ENCODE results near the gene ETFB. TPM values are rescaled to one million over a fixed set of nuclear protein-coding genes. Genes with fewer than 3 reads are reported as not detected.

Gene ETFB
- total and polyA plus RNA-seq, 10 of the 15 experiments (the other 5 are each of a cell fraction or from before 2014, with no cell fraction given), result 15.1 to 166 (median 87.8) TPM

GRCh38 chr19:51356159-51356801, 9.9 kb downstream of the ETFB start:
- ATAC-seq, result no peak
- Histone ChIP-seq H3K27me3 (replicated peaks in 1 of 2; ENCODE audit: control insufficient read depth in 2 of 2, insufficient read depth in 2 of 2, low read length in 1 of 2) (no peaks in the 10 kb centered on the region), H3K79me2 (ENCODE audit: control insufficient read depth, insufficient read depth, low read length) (no peaks in the 10 kb centered on the region), H3K27ac (ENCODE audit: control insufficient read depth, insufficient read depth) (no peak overlapping the region), H3K9ac (ENCODE audit: control insufficient read depth, insufficient read depth, low read length) (no peak overlapping the region), H3K9me3 (replicated peaks; ENCODE audit: control insufficient read depth, insufficient read depth, low read length) (no peaks in the 10 kb centered on the region), H3K4me1 (ENCODE audit: control insufficient read depth, insufficient read depth, low read length) (no peaks in the 10 kb centered on the region), H3K36me3 (ENCODE audit: control insufficient read depth in 2 of 2, insufficient read depth in 2 of 2, low read length in 1 of 2) (no peaks in the 10 kb centered on the region), H4K20me1 (ENCODE audit: control insufficient read depth, insufficient read depth) (no peaks in the 10 kb centered on the region), H3K4me3 (no peak overlapping the region), H3K4me2 (ENCODE audit: control insufficient read depth, insufficient read depth) (no peak overlapping the region), H2AFZ (ENCODE audit: control insufficient read depth, low read depth, low read length) (no peak overlapping the region)
- POLR2A ChIA-PET, result interaction anchor here (0.9 to 1.0 kb wide), 2 partner anchors 9 to 15 kb away, joined by 3 read pairs; no protein-coding TSS in a partner anchor
- CTCF ChIA-PET, result interaction anchor here (0.9 to 1.9 kb wide), 4 partner anchors 9 to 65 kb away, joined by 3 to 5 read pairs (median 4); no protein-coding TSS in a partner anchor
- intact Hi-C loops (cut with micrococcal nuclease; ENCODE audit: unreplicated experiment), result no loop called here
- in situ Hi-C loops (cut with MboI), result loop anchor here (25.0 kb wide), 1 partner anchor 1019 kb away; the partner anchor contains the start of gene KCNC3
- no peak for DNase-seq (ENCODE audit: low read depth, low spot score)
- SMC1A ChIA-PET (ENCODE audit: uncharacterized antibody, unreplicated experiment), result no interaction called here
- WGBS (ENCODE audit: insufficient coverage, insufficient replicate concordance, low lambda C conversion rate, missing lambda C conversion rate), result 98% methylated on average over 10 of the region's 10 CpGs
- RAD21 ChIA-PET (ENCODE audit: unreplicated experiment), result interaction anchor here (0.7 kb wide), 1 partner anchor 264 kb away, joined by 3 read pairs; no protein-coding TSS in a partner anchor
- TF ChIP-seq RAD21 (IDR thresholded peaks at IDR 0.05; ENCODE audit: insufficient read depth, low read depth, low read length), result no peak
- TF ChIP-seq PAX8 (IDR thresholded peaks at IDR 0.05), result no peak
- no peak for TF ChIP-seq ATF7 (IDR thresholded peaks at IDR 0.05; ENCODE audit: low read depth)
- no peak for TF ChIP-seq NR2F1 (conservative IDR thresholded peaks at IDR 0.05)
- no peak for TF ChIP-seq ATF3 (IDR thresholded peaks at IDR 0.05; ENCODE audit: borderline replicate concordance, extremely low read depth, low read depth, low read length)
- TF ChIP-seq CEBPB (IDR thresholded peaks at IDR 0.05; ENCODE audit: borderline replicate concordance in 1 of 2, low read depth in 2 of 2, low read length in 2 of 2), result no peak
- TF ChIP-seq BCLAF1 (IDR thresholded peaks at IDR 0.05), result no peak
- TF ChIP-seq CBFB (IDR thresholded peaks at IDR 0.05; ENCODE audit: low read depth), result no peak
- no peak for FAIRE-seq
- no TSS peak for BruUV-seq (replicated peaks)
